Smooth muscle cell (in vitro differentiated cells): ENCODE measurements around the gene GDNF. TPM values are rescaled to one million over a fixed set of nuclear protein-coding genes. Genes with fewer than 3 reads are reported as not detected.
A peak's percentile ranks its signal among the peaks of the same experiment; 100 is the strongest.

Experiments
- DNase-seq: peaks from one replicate; lab custom pipeline; 2025; ENCODE audit not compliant: unreplicated experiment; lab: John Stamatoyannopoulos, UW
- H2AFZ ChIP-seq: fragments of 200-600 bp; sonication (generic); 2 replicates; pipeline ENCODE4 v1.6.0; 2016; ENCODE audit warnings: antibody characterized with exemption, low read depth, mild to moderate bottlenecking
- H3F3A ChIP-seq: fragments of 200-600 bp; sonication (generic); 2 replicates; pipeline ENCODE4 v1.6.0; 2017; ENCODE audit warnings: antibody characterized with exemption, low read depth
- H3K27ac ChIP-seq: fragments of 200-600 bp; sonication (generic); 2 replicates; pipeline ENCODE4 v1.5.1; 2016; ENCODE audit warnings: low read depth, mild to moderate bottlenecking
- H3K27me3 ChIP-seq: fragments of 200-600 bp; sonication (generic); 2 replicates; pipeline ENCODE4 v1.6.1; 2016; ENCODE audit warnings: low read depth, mild to moderate bottlenecking
- H3K36me3 ChIP-seq: fragments of 200-600 bp; sonication (generic); 2 replicates; pipeline ENCODE4 v1.5.1; 2016; ENCODE audit warnings: low read depth
- H3K4me1 ChIP-seq: fragments of 200-600 bp; sonication (generic); 2 replicates; pipeline ENCODE4 v1.5.1; 2016; ENCODE audit warnings: low read depth
- H3K4me2 ChIP-seq: fragments of 200-600 bp; sonication (generic); 2 replicates; pipeline ENCODE4 v1.6.0; 2016; ENCODE audit warnings: mild to moderate bottlenecking
- H3K4me3 ChIP-seq: fragments of 200-600 bp; sonication (generic); 2 replicates; pipeline ENCODE4 v1.5.1; 2016; ENCODE audit warnings: mild to moderate bottlenecking
- H3K79me2 ChIP-seq: fragments of 200-600 bp; sonication (generic); 2 replicates; pipeline ENCODE4 v1.6.0; 2016; ENCODE audit warnings: low read depth, mild to moderate bottlenecking
- H3K9ac ChIP-seq: fragments of 200-600 bp; sonication (generic); 2 replicates; pipeline ENCODE4 v1.6.0; 2016; ENCODE audit warnings: low read depth
- H3K9me3 ChIP-seq: fragments of 200-600 bp; sonication (generic); replicated peaks from 2 replicates; pipeline ENCODE4 v1.5.1; 2016; ENCODE audit warnings: low read depth
- H4K20me1 ChIP-seq: fragments of 200-600 bp; sonication (generic); 2 replicates; pipeline ENCODE4 v1.6.0; 2016; ENCODE audit warnings: low read depth
- WGBS: methylation state at CpG from one replicate; pipeline ENCODE4 v1.1.7; 2016; ENCODE audit warnings: low lambda C conversion rate; 5-methylcytosine and 5-hydroxymethylcytosine counted together
- polyA plus RNA-seq: library from polyadenylated mRNA; unstranded; fragments of >200 nt; fragmentation: Nextera tagmentation; extraction: Ambion mirVana; gene quantifications from 2 replicates; pipeline ENCODE4 v1.2.1, GENCODE V29; 2016
- total RNA-seq: library from RNA; depleted of rRNA; stranded (reverse); fragments of >200 nt; gene quantifications from 2 replicates; pipeline ENCODE4 v1.2.3, GENCODE V29; 2014
- TF ChIP-seq, protein P1 (sequence below): fragments of 200-600 bp; sonication (generic); IDR thresholded peaks from 2 replicates; pipeline ENCODE4 v1.5.1; 2017; ENCODE audit warnings: borderline replicate concordance, mild to moderate bottlenecking, antibody characterized with exemption; ENCODE audit not compliant: insufficient read depth, poor library complexity, severe bottlenecking

Gene GDNF
- total and polyA plus RNA-seq, 2 experiments from 2014 or later: 12.9 to 18.8 TPM

DNA sequence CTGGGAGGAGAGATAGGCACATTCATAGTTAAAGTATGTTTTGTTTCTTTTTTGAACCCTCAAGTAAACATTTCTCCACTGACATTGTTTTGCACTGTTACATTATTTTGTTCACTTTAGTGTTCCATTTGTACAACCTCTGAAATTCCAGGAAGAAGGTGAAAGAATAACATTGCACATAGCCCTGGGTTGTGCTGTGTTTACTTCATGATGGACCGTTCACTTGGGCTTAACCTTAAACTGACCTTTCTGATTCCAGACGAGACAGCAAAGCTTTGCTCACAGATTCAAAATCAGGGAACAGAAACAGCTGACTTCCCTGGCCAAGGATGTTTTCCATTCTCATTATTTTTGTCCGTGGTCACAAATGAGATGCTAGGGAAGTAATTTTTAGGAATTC is 42.8 kb upstream of the GDNF start:
- Histone ChIP-seq H3K4me2 (no peak overlapping the region), H3K27ac (no peak overlapping the region), H3F3A (no peaks in the 10 kb centered on the region), H3K9me3 (no peaks in the 10 kb centered on the region), H3K9ac (no peak overlapping the region), H4K20me1 (no peaks in the 10 kb centered on the region), H3K36me3 (no peaks in the 10 kb centered on the region), H2AFZ (no peak overlapping the region), H3K79me2 (no peaks in the 10 kb centered on the region), H3K27me3 (no peaks in the 10 kb centered on the region), H3K4me1 (peaks cover 6% of the 10 kb centered on the region), H3K4me3 (no peak overlapping the region)
- no peak for DNase-seq
- TF ChIP-seq, protein P1, sequence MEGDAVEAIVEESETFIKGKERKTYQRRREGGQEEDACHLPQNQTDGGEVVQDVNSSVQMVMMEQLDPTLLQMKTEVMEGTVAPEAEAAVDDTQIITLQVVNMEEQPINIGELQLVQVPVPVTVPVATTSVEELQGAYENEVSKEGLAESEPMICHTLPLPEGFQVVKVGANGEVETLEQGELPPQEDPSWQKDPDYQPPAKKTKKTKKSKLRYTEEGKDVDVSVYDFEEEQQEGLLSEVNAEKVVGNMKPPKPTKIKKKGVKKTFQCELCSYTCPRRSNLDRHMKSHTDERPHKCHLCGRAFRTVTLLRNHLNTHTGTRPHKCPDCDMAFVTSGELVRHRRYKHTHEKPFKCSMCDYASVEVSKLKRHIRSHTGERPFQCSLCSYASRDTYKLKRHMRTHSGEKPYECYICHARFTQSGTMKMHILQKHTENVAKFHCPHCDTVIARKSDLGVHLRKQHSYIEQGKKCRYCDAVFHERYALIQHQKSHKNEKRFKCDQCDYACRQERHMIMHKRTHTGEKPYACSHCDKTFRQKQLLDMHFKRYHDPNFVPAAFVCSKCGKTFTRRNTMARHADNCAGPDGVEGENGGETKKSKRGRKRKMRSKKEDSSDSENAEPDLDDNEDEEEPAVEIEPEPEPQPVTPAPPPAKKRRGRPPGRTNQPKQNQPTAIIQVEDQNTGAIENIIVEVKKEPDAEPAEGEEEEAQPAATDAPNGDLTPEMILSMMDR: no peak
- 39% methylated on average over 3 of the region's 3 CpGs for WGBS

DNA sequence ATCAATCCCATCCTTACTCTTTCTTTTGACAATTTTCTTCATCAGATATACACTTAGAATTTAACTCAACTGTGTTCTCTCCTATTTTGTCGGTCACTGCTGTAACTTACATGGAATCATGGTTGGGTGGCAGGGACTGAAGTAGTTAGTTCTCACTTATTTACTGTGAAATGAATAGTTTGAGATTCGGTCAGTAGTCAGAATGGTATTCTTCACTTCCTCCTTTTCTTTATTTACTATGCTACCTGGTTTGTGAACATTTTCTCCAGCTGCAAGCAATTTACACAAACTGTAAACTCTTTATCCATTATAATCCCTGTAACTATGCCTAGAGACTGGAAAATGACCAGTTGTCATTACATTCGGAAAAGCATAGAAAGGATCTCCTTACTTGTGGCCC is 41.5 kb upstream of the GDNF start:
- H3K9ac ChIP-seq: no peak overlapping the region
- H3K27ac ChIP-seq: no peak overlapping the region
- no peak overlapping the region for H3K4me3 ChIP-seq
- no peak overlapping the region for H2AFZ ChIP-seq
- no peaks in the 10 kb centered on the region for H3K36me3 ChIP-seq
- no peak for DNase-seq
- H3K79me2 ChIP-seq: no peaks in the 10 kb centered on the region
- 92% methylated on average over 3 of the region's 3 CpGs for WGBS
- TF ChIP-seq, protein P1: no peak
- H3F3A ChIP-seq: no peaks in the 10 kb centered on the region
- no peaks in the 10 kb centered on the region for H3K9me3 ChIP-seq
- no peaks in the 10 kb centered on the region for H4K20me1 ChIP-seq
- H3K4me1 ChIP-seq: no peaks in the 10 kb centered on the region
- H3K27me3 ChIP-seq: no peaks in the 10 kb centered on the region
- no peak overlapping the region for H3K4me2 ChIP-seq

DNA sequence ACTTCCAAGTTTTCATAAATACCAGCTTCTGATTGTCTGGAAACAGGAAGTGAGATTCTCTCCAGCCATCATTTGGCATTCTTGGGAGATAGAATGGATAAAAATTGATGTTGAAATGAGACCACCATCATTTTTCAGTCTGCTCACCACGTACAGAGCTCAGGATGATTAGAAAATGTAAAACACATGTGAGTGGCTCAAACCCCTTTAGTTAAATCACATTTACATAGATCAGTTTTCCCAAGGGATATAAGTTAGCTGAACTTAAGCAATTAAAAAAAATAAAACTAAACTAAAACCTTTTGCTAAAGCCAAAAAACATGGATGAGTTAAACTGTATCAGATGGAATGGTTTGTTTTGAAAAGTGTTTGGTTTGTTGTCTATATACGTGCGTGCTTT is 37.1 kb upstream of the GDNF start:
- Histone ChIP-seq H3K4me1 (no peaks in the 10 kb centered on the region), H3K4me3 (no peak overlapping the region), H3K4me2 (no peak overlapping the region), H3K79me2 (no peaks in the 10 kb centered on the region), H3K36me3 (no peaks in the 10 kb centered on the region), H2AFZ (no peak overlapping the region), H4K20me1 (no peaks in the 10 kb centered on the region), H3K27me3 (no peaks in the 10 kb centered on the region), H3K27ac (no peak overlapping the region), H3K9me3 (no peaks in the 10 kb centered on the region), H3K9ac (no peak overlapping the region), H3F3A (no peaks in the 10 kb centered on the region)
- DNase-seq: no peak
- TF ChIP-seq, protein P1: no peak
- 89% methylated on average over 3 of the region's 3 CpGs for WGBS

DNA sequence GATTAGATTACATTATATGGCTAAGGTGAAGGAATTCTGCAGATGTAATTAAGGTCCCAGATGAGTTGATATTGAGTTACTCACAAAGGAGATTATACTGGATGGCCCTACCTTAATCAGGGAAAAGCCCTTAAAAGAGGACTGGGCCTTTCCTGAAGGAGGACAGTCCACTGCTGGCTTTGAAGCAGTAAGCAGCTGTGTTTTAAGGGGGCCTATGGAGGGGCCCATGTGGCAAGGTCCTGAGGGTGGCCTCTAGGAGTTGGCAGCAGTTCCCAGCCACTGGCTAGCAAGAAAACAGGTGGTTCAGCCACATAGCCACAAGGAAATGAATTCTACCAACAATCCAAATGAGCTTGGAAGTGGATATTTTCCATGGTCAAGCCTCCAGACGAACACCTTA is 36.4 kb upstream of the GDNF start:
- Histone ChIP-seq H3K9me3 (no peaks in the 10 kb centered on the region), H2AFZ (no peak overlapping the region), H3K9ac (no peak overlapping the region), H3K27me3 (no peaks in the 10 kb centered on the region), H3K27ac (peak overlapping the region; percentile 86), H3K36me3 (no peaks in the 10 kb centered on the region), H3K4me3 (no peak overlapping the region), H3K4me1 (no peaks in the 10 kb centered on the region), H3K4me2 (no peak overlapping the region), H4K20me1 (no peaks in the 10 kb centered on the region), H3F3A (no peaks in the 10 kb centered on the region), H3K79me2 (no peaks in the 10 kb centered on the region)
- TF ChIP-seq, protein P1: no peak
- 91% methylated on average over 1 of the region's 1 CpG for WGBS
- no peak for DNase-seq
